K562 (cell line): ENCODE results near the gene C2orf76. TPM values are rescaled to one million over a fixed set of nuclear protein-coding genes. Genes with fewer than 3 reads are reported as not detected.

Experiments used
- ATAC-seq: fragments of 200-7000 bp; cut with Tn5 transposase; 3 replicates; pipeline ENCODE4 v1.9.1; 2020; ENCODE audit warnings: moderate library complexity
- BruUV-seq: library from RNA; stranded (reverse); fragments of 400-500 nt; replicated peaks from 2 replicates; lab custom pipeline; 2021; lab: Mats Ljungman, UMichigan
- CTCF ChIA-PET: fragments of 300-600 bp; formaldehyde crosslinking; extraction: SDS; loops from one replicate; lab custom pipeline; 2021; ENCODE audit warnings: low intra/inter-chr PET ratio; lab: Yijun Ruan, JAX
- POLR2A ChIA-PET: fragments of 300-600, 350-650 bp; sonication (Branson Sonifier 250); formaldehyde crosslinking; extraction: SDS; loops from one replicate; lab custom pipeline; 2021; ENCODE audit warnings: antibody characterized with exemption, inconsistent platforms; lab: Yijun Ruan, JAX
- DNase-seq, 4 experiments: peaks; one replicate each; pipeline versions ENCODE4 v3.0.0 to v3.0.0-alpha.2; 2011 to 2018; ENCODE audit warnings: low spot score in 3 of 4, mixed read lengths in 3 of 4; ENCODE audit errors: extremely low read depth in 1 of 4
- FAIRE-seq: peaks from 2 replicates; lab custom pipeline; 2011; peaks lifted over from hg19 to GRCh38; lab: Jason Lieb, UNC
- H2AFZ ChIP-seq: 2 replicates; pipeline ENCODE4 v1.6.0; 2011; ENCODE audit warnings: low read depth, low read length, control low read depth, inconsistent platforms
- H3K27ac ChIP-seq: fragments of 200-600 bp; 3 replicates; pipeline ENCODE4 v1.8.0; 2011; ENCODE audit warnings: low read depth, mild to moderate bottlenecking, control low read depth, inconsistent platforms, low read length, moderate library complexity, mixed read lengths; ENCODE audit errors: extremely low read depth
- H3K27me3 ChIP-seq, 2 experiments: fragments of 300-600 bp in 1 of 2; 2 replicates in 1 of 2; 3 replicates in 1 of 2; pipeline versions ENCODE4 v1.6.0 to v1.8.0; 2011; ENCODE audit warnings: inconsistent platforms in 2 of 2, low read length in 2 of 2, mild to moderate bottlenecking in 1 of 2, mixed read lengths in 1 of 2, moderate library complexity in 1 of 2; ENCODE audit not compliant: control insufficient read depth in 2 of 2, insufficient read depth in 2 of 2
- H3K36me3 ChIP-seq: fragments of 300-600 bp; 3 replicates; pipeline ENCODE4 v1.8.0; 2011; ENCODE audit warnings: mild to moderate bottlenecking, low read length, inconsistent platforms; ENCODE audit not compliant: control insufficient read depth, insufficient read depth
- H3K4me1 ChIP-seq, 2 experiments: fragments of 200-600 bp in 1 of 2; replicated peaks in 1 of 2; 2 replicates in 1 of 2; 3 replicates in 1 of 2; pipeline versions ENCODE4 v1.5.1 to v1.8.0; 2011; ENCODE audit warnings: inconsistent platforms in 2 of 2, low read length in 2 of 2, mild to moderate bottlenecking in 1 of 2, mixed read lengths in 1 of 2, moderate library complexity in 1 of 2; ENCODE audit not compliant: control insufficient read depth in 2 of 2, insufficient read depth in 2 of 2
- H3K4me2 ChIP-seq: 2 replicates; pipeline ENCODE4 v1.6.1; 2011; ENCODE audit warnings: low read length, control low read depth, inconsistent platforms, mixed read lengths; ENCODE audit not compliant: insufficient read depth
- H3K4me3 ChIP-seq: fragments of 200-600 bp; sonication (generic), shearing (Covaris generic); 2 replicates; pipeline ENCODE4 v1.5.1; 2016; ENCODE audit warnings: control low read depth, inconsistent platforms
- H3K79me2 ChIP-seq: fragments of 200-600 bp; 3 replicates; pipeline ENCODE4 v1.8.0; 2011; ENCODE audit warnings: low read length, inconsistent platforms; ENCODE audit not compliant: control insufficient read depth, insufficient read depth
- H3K9ac ChIP-seq, 2 experiments: 2 replicates each; pipeline versions ENCODE4 v1.6.0 to v1.6.1; 2011; ENCODE audit warnings: low read depth in 2 of 2, low read length in 2 of 2, control low read depth in 1 of 2, inconsistent platforms in 1 of 2, mild to moderate bottlenecking in 1 of 2, mixed read lengths in 1 of 2; ENCODE audit not compliant: insufficient read depth in 1 of 2
- H3K9me1 ChIP-seq: one replicate; pipeline ENCODE4 v1.6.0; 2011; ENCODE audit warnings: inconsistent platforms, mild to moderate bottlenecking, low read length, moderate library complexity; ENCODE audit not compliant: control insufficient read depth, insufficient read depth
- H3K9me3 ChIP-seq: replicated peaks from 2 replicates; pipeline ENCODE4 v1.5.1; 2011; ENCODE audit warnings: low read depth, low read length, inconsistent platforms; ENCODE audit not compliant: control insufficient read depth, insufficient read depth
- H4K20me1 ChIP-seq: replicated peaks from 2 replicates; pipeline ENCODE4 v1.6.1; 2011; ENCODE audit warnings: low read length, inconsistent platforms, mixed read lengths; ENCODE audit not compliant: control insufficient read depth, insufficient read depth
- CEBPB ChIP-seq: fragments of 450-650 bp; IDR thresholded peaks from 2 replicates; pipeline ENCODE4 v1.6.1; 2016; ENCODE audit warnings: missing genetic modification characterization, missing compliant biosample characterization
- CTBP1 ChIP-seq: fragments of 450-650 bp; IDR thresholded peaks from 2 replicates; pipeline ENCODE4 v1.6.1; 2016; ENCODE audit warnings: borderline replicate concordance
- ETS1 ChIP-seq: conservative IDR thresholded peaks from 2 replicates; pipeline ENCODE4 v1.6.1; 2011; ENCODE audit warnings: low read depth, mild to moderate bottlenecking, low read length; ENCODE audit not compliant: control insufficient read depth
- FOSL1 ChIP-seq: fragments of 200-800 bp; sonication (Bioruptor generic); conservative IDR thresholded peaks from 2 replicates; pipeline ENCODE4 v1.6.1; 2016; ENCODE audit warnings: missing genetic modification characterization, missing compliant biosample characterization
- KDM1A ChIP-seq, 2 experiments: fragments of 450-650 bp; IDR thresholded peaks; 2 replicates each; pipeline ENCODE4 v1.6.1; 2016; ENCODE audit warnings: mild to moderate bottlenecking in 2 of 2
- RCOR1 ChIP-seq, 2 experiments: IDR thresholded peaks; 2 replicates each; pipeline ENCODE4 v1.6.1; 2012; ENCODE audit warnings: low read depth in 2 of 2, low read length in 2 of 2, borderline replicate concordance in 1 of 2, improper control_type of control experiment in 1 of 2
- SAP30 ChIP-seq: fragments of 200-600 bp; sonication (generic); IDR thresholded peaks from 2 replicates; pipeline ENCODE4 v1.6.1; 2012; ENCODE audit warnings: borderline replicate concordance, low read depth, mild to moderate bottlenecking, moderate library complexity, low read length, control low read depth, inconsistent platforms; ENCODE audit not compliant: insufficient read depth, poor library complexity, severe bottlenecking
- SOX6 ChIP-seq: fragments of 450-650 bp; IDR thresholded peaks from 2 replicates; pipeline ENCODE4 v1.6.1; 2014; ENCODE audit warnings: mild to moderate bottlenecking
- UBTF ChIP-seq, 2 experiments: IDR thresholded peaks; 2 replicates each; pipeline ENCODE4 v1.6.1; 2012; ENCODE audit warnings: improper control_type of control experiment in 2 of 2, low read depth in 2 of 2, low read length in 2 of 2, borderline replicate concordance in 1 of 2
- ZNF197 ChIP-seq: fragments of 200-800 bp; sonication (Bioruptor generic); IDR thresholded peaks from 2 replicates; pipeline ENCODE4 v1.6.1; 2016; ENCODE audit warnings: low read depth, missing genetic modification characterization, missing compliant biosample characterization
- WGBS: fragments of 100-300 bp; shearing (Covaris generic); methylation state at CpG from one replicate; pipeline ENCODE4 v1.1.6; 2016; ENCODE audit warnings: low coverage, mixed read lengths; ENCODE audit not compliant: insufficient coverage; ENCODE audit errors: missing lambda C conversion rate; 5-methylcytosine and 5-hydroxymethylcytosine counted together
- in situ Hi-C: fragments of 300-500 bp; cut with MboI; formaldehyde crosslinking; loops from 4 replicates; pipeline ENCODE4 v1.15.0; 2018; ENCODE audit warnings: inconsistent platforms, mixed read lengths
- intact Hi-C: fragments of 100-400 bp; cut with micrococcal nuclease; formaldehyde crosslinking; loops from 2 replicates; pipeline ENCODE4 v1.14.2; 2022
- polyA plus RNA-seq, 8 experiments: library from polyadenylated mRNA; depleted of rRNA in 4 of 8; stranded (reverse) in 5 of 8; unstranded in 3 of 8; fragments of >200 nt; fragmentation: Nextera tagmentation in 2 of 8; fragmentation: Illumina TruSeq in 1 of 8; extraction: Ambion mirVana in 2 of 8; extraction: Trizol in 1 of 8; gene quantifications; 2 replicates each; pipeline versions ENCODE4 v1.2.1 to v1.2.3, GENCODE V29; 2011 to 2014; ENCODE audit warnings: inconsistent platforms in 1 of 8, missing spikeins in 1 of 8
- total RNA-seq, 7 experiments: library from RNA; depleted of rRNA in 6 of 7; stranded (reverse); fragments of >200 nt in 6 of 7; fragmentation: Illumina TruSeq in 2 of 7; extraction: Trizol in 2 of 7; gene quantifications; 2 replicates each; pipeline versions ENCODE4 v1.2.1 to v1.2.3, GENCODE V29; 2011 to 2021; ENCODE audit warnings: low replicate concordance in 1 of 7

The C2orf76 gene
- total and polyA plus RNA-seq, 9 of the 15 experiments (the other 6 are each of a cell fraction or from before 2014, with no cell fraction given) = 4.8 to 26.2 (median 14.5) TPM

GRCh38 chr2:119256582-119256921 is 110.1 kb downstream of the C2orf76 start:
- Histone ChIP-seq H3K4me1 (no peaks in the 10 kb centered on the region), H3K79me2 (no peaks in the 10 kb centered on the region), H3K27ac (no peak overlapping the region), H3K9me3 (no peaks in the 10 kb centered on the region), H3K4me3 (no peak overlapping the region)
- whole genome bisulfite sequencing = 89% methylated on average over 2 of the region's 2 CpGs
- BruUV-seq = no TSS peak
- POLR2A ChIA-PET = no interaction called here
- in situ Hi-C loops = no loop called here
- no peak for FAIRE-seq
- no peak for TF ChIP-seq ETS1
- TF ChIP-seq, all 486 proteins: peak for 0
- Histone ChIP-seq H3K9ac (no peak overlapping the region), H3K36me3 (peaks cover 64% of the 10 kb centered on the region; the same call in 2 of the 3 replicates), H3K27me3 (no peaks in the 10 kb centered on the region), H3K9me1 (no peaks in the 10 kb centered on the region), H3K4me2 (no peak overlapping the region), H4K20me1 (no peaks in the 10 kb centered on the region; the same call in 1 of the 2 replicates), H2AFZ (no peak overlapping the region)
- DNase-seq (no peak), ATAC-seq (no peak)
- intact Hi-C loops = no loop called here
- CTCF ChIA-PET = no interaction called here

- H3K4me3 ChIP-seq = no peak overlapping the region
- no peak overlapping the region for H3K27ac ChIP-seq
- H3K9ac ChIP-seq = no peak overlapping the region
- no peaks in the 10 kb centered on the region for H3K9me1 ChIP-seq
- H3K4me2 ChIP-seq = no peak overlapping the region
- H3K27me3 ChIP-seq = no peaks in the 10 kb centered on the region
- in situ Hi-C loops = no loop called here
- H3K36me3 ChIP-seq = peaks cover 66% of the 10 kb centered on the region; the same call in 2 of the 3 replicates
- H3K4me1 ChIP-seq = no peaks in the 10 kb centered on the region
- FAIRE-seq (no peak), ATAC-seq (no peak; the same call in 2 of the 3 replicates), DNase-seq (peak in 1 of 4 experiments; percentile 27)
- POLR2A ChIA-PET = interaction anchor here (0.7 kb wide), 1 partner anchor 208 kb away, joined by 3 read pairs; no protein-coding TSS in a partner anchor
- no peaks in the 10 kb centered on the region for H3K79me2 ChIP-seq
- no peaks in the 10 kb centered on the region for H3K9me3 ChIP-seq
- no peaks in the 10 kb centered on the region; the same call in 1 of the 2 replicates for H4K20me1 ChIP-seq
- H2AFZ ChIP-seq = no peak overlapping the region
- intact Hi-C loops = no loop called here
- CTCF ChIA-PET = no interaction called here
- BruUV-seq = no TSS peak
- WGBS = 70% methylated on average over 12 of the region's 12 CpGs
- TF ChIP-seq FOSL1 (peak; percentile 73), SAP30 (no peak), CTBP1 (peak; percentile 65), CEBPB (tag) (peak; percentile 77), ZNF197 (CRISPR knock-in tag) (no peak), UBTF (IDR thresholded peaks at IDR 0.05; ENCODE audit: borderline replicate concordance in 1 of 2, low read depth in 2 of 2, low read length in 2 of 2) (no peak), SOX6 (peak; percentile 37; the same call in 1 of the 2 replicates), RCOR1 (IDR thresholded peaks at IDR 0.05; ENCODE audit: borderline replicate concordance in 1 of 2, low read depth in 2 of 2, low read length in 2 of 2) (peak in 1 of 2 experiments; percentile 54; a peak in 1 of 4 replicates), KDM1A (IDR thresholded peaks at IDR 0.05) (peak; percentile 51 to 56; a peak in 3 of 4 replicates)
Measured at GRCh38 chr2:119255760-119256581, 110.7 kb downstream of the C2orf76 start.
